Dermis blood vessel endothelial cell (primary cell): ENCODE measurements around the gene PCMT1. TPM values are rescaled to one million over a fixed set of nuclear protein-coding genes. Genes with fewer than 3 reads are reported as not detected.
A peak's percentile ranks its signal among the peaks of the same experiment; 100 is the strongest.
"Not testable (repeated sequence)": the region's sequence is repeated elsewhere in the genome, so short reads cannot be mapped to it uniquely, and the experiment has no call there.

Experiments used
- DNase-seq: peaks from one replicate; pipeline ENCODE4 v3.0.0; 2010
- total RNA-seq: library from RNA; depleted of rRNA; stranded (reverse); fragments of >200 nt; gene quantifications from 2 replicates; pipeline ENCODE4 v1.2.3, GENCODE V29; 2014

Gene PCMT1
- 132 and 137 TPM in 2 replicates for total RNA-seq

- DNase-seq: peak; percentile 92
Measured at GRCh38 chr6:149749594-149750135, at the start of gene PCMT1. TSS of gene PCMT1 (plus strand) at chr6:149749741. CDS start at chr6:149749902, 161 bp downstream.

- DNase-seq: no peak
Measured at GRCh38 chr6:149701714-149702113, 47.8 kb upstream of the PCMT1 start.

GRCh38 chr6:149711711-149712110 lies 37.8 kb upstream of the PCMT1 start:
- DNase-seq: no peak

GRCh38 chr6:149714442-149714841 lies 35.1 kb upstream of the PCMT1 start:
- no peak for DNase-seq

- DNase-seq: peak; percentile 38
Measured at GRCh38 chr6:149716181-149716963, 33.2 kb upstream of the PCMT1 start.

GRCh38 chr6:149717255-149717587 lies 32.3 kb upstream of the PCMT1 start:
- no peak for DNase-seq

- peak; percentile 87 for DNase-seq
Measured at GRCh38 chr6:149717588-149718458, 31.7 kb upstream of the PCMT1 start, which contains the start of gene LATS1. TSS of gene LATS1 (minus strand) at chr6:149718101. CDS start at chr6:149702126, 15,975 bp downstream.

- DNase-seq: no peak
Measured at GRCh38 chr6:149719531-149719930, 30.0 kb upstream of the PCMT1 start.

- no peak for DNase-seq
Measured at GRCh38 chr6:149723262-149723661, 26.3 kb upstream of the PCMT1 start.

- peak; percentile 83 for DNase-seq
Measured at GRCh38 chr6:149723771-149724417, 25.6 kb upstream of the PCMT1 start.

- no peak for DNase-seq
Measured at GRCh38 chr6:149725785-149726184, 23.8 kb upstream of the PCMT1 start.

GRCh38 chr6:149727793-149728498 lies 21.6 kb upstream of the PCMT1 start:
- no peak for DNase-seq

GRCh38 chr6:149728499-149729234 lies 20.9 kb upstream of the PCMT1 start:
- DNase-seq: no peak

- no peak for DNase-seq
Measured at GRCh38 chr6:149729824-149730223, 19.7 kb upstream of the PCMT1 start.

GRCh38 chr6:149733089-149733720 lies 16.3 kb upstream of the PCMT1 start:
- no peak for DNase-seq

GRCh38 chr6:149734915-149735314 lies 14.6 kb upstream of the PCMT1 start:
- DNase-seq: no peak

GRCh38 chr6:149745252-149745651 lies 4.3 kb upstream of the PCMT1 start:
- not testable (repeated sequence) for DNase-seq

- DNase-seq: peak; percentile 98
Measured at GRCh38 chr6:149746147-149746946, 3.2 kb upstream of the PCMT1 start, which contains the start of gene NUP43. TSS of gene NUP43 (minus strand) at chr6:149746529. CDS start at chr6:149746495, 34 bp downstream.

- DNase-seq: not testable (repeated sequence)
Measured at GRCh38 chr6:149749082-149749593, 403 bp upstream of the PCMT1 start.
